Activated B cell treated with CpG ODN at 0.5 μM for 24 hours (primary cell): ENCODE results near the gene DGCR2. TPM values are rescaled to one million over a fixed set of nuclear protein-coding genes. Genes with fewer than 3 reads are reported as not detected.

Experiments
- ATAC-seq: fragments of 200-7000 bp; cut with Tn5 transposase; one replicate; pipeline ENCODE4 v1.10.0; 2021; ENCODE audit warnings: low read depth, mild to moderate bottlenecking, moderate library complexity
- CTCF ChIA-PET: fragments of 350-600 bp; sonication (Branson Sonifier 250); formaldehyde crosslinking; loops from one replicate; lab custom pipeline; 2021; ENCODE audit warnings: antibody characterized with exemption; lab: Charles Lee
- POLR2A ChIA-PET: fragments of 350-600 bp; sonication (Branson Sonifier 250); formaldehyde crosslinking; loops from one replicate; lab custom pipeline; 2021; ENCODE audit warnings: antibody characterized with exemption; lab: Charles Lee
- DNase-seq: peaks from one replicate; pipeline ENCODE4 v3.0.0; 2022
- H3K27ac Mint-ChIP-seq: one replicate; pipeline ENCODE4 v1.8.0; 2020; ENCODE audit warnings: mixed read lengths
- H3K27me3 Mint-ChIP-seq: one replicate; pipeline ENCODE4 v1.8.0; 2021; ENCODE audit warnings: mixed read lengths
- H3K36me3 Mint-ChIP-seq: one replicate; pipeline ENCODE4 v1.8.0; 2021; ENCODE audit warnings: low read depth, mixed read lengths
- H3K4me1 Mint-ChIP-seq: one replicate; pipeline ENCODE4 v1.8.0; 2021; ENCODE audit warnings: mixed read lengths
- H3K4me3 Mint-ChIP-seq: one replicate; pipeline ENCODE4 v1.8.0; 2020; ENCODE audit warnings: mild to moderate bottlenecking, mixed read lengths
- H3K9me3 Mint-ChIP-seq: one replicate; pipeline ENCODE4 v1.8.0; 2020; ENCODE audit warnings: mixed read lengths
- CTCF ChIP-seq: fragments of 200-600 bp; IDR thresholded peaks from one replicate; pipeline ENCODE4 v1.8.0; 2022; ENCODE audit warnings: antibody characterized with exemption, mild to moderate bottlenecking
- intact Hi-C: fragments of 100-400 bp; cut with micrococcal nuclease; formaldehyde crosslinking; loops from one replicate; pipeline ENCODE4 v1.15.1; 2024
- total RNA-seq: library from RNA; stranded (reverse); gene quantifications from 2 replicates; pipeline ENCODE4 v1.2.3, GENCODE V29; 2022

DGCR2 gene
- total RNA-seq, 1 donor from 2014 or later = 33.2 TPM

GRCh38 chr22:19067696-19068348, 54.4 kb downstream of the DGCR2 start:
- ChIA-PET POLR2A (no interaction called here), CTCF (no interaction called here)
- Mint-ChIP-seq H3K4me1 (peaks cover 15% of the 10 kb centered on the region), H3K36me3 (peaks cover 81% of the 10 kb centered on the region), H3K27ac (no peak overlapping the region), H3K4me3 (no peak overlapping the region), H3K27me3 (no peaks in the 10 kb centered on the region), H3K9me3 (no peaks in the 10 kb centered on the region)
- intact Hi-C loops = no loop called here
- DNase-seq (no peak), ATAC-seq (no peak)
- TF ChIP-seq CTCF = no peak

- H3K27ac Mint-ChIP-seq = no peak overlapping the region
- H3K9me3 Mint-ChIP-seq = no peaks in the 10 kb centered on the region
- peaks cover 82% of the 10 kb centered on the region for H3K36me3 Mint-ChIP-seq
- ChIA-PET CTCF (no interaction called here), POLR2A (no interaction called here)
- peaks cover 15% of the 10 kb centered on the region for H3K4me1 Mint-ChIP-seq
- TF ChIP-seq CTCF = no peak
- no peak overlapping the region for H3K4me3 Mint-ChIP-seq
- no peaks in the 10 kb centered on the region for H3K27me3 Mint-ChIP-seq
- intact Hi-C loops = no loop called here
- ATAC-seq = no peak
- DNase-seq = no peak
These were observed 55.5 kb downstream of the DGCR2 start for GRCh38 chr22:19066531-19067271.

DNA sequence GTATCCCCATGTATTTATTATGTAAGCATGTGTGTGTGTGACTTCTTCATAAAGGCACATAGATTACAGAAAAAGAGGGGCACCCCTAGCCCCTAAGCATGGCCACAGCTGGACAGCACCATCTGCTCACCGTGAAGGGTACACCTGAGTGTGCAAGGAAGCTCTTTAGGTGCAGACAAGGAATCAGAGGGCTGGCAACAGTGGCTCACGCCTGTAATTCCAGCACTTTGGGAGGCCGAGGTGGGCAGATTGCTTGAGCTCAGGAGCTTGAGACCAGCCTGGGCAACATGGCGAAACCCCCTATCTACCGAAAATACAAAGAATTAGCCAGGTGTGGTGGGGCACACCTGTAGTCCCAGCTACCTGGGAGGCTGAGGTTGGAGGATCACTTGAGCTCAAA, 56.3 kb downstream of the DGCR2 start:
- CTCF ChIA-PET = no interaction called here
- TF ChIP-seq CTCF = no peak
- Mint-ChIP-seq H3K4me1 (peaks cover 15% of the 10 kb centered on the region), H3K36me3 (peaks cover 81% of the 10 kb centered on the region), H3K27ac (no peak overlapping the region), H3K4me3 (no peak overlapping the region), H3K27me3 (no peaks in the 10 kb centered on the region), H3K9me3 (no peaks in the 10 kb centered on the region)
- POLR2A ChIA-PET = interaction anchor here (0.6 kb wide), 1 partner anchor 863 kb away, joined by 4 read pairs; no protein-coding TSS in a partner anchor
- ATAC-seq (no peak), DNase-seq (no peak)
- intact Hi-C loops = no loop called here

DNA sequence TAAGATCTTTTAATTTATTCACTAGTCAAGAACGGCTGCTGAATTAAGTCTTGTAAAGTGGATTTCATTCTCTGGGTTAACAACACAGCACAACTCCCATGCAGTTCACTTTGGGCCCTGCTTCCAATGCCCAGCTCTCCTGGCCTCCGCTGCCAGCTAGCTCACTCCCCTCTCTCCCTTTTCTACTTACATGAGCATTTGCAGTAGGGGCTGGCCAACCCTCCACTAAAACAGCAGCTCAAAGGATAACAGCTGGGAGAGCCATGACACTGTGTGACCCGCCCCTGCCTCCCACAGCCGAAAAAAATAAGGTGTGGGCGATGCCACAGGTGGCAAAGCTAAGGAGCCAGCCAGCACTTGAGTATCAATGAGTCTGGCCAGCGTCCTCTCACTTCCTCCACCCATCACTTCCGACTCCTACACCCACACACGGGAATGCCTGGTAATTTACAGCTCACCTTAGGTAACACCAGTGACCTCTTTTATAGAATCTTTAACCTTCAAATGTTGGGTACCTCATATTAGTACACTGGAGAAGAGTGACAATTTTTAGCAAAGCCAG, 56.8 kb downstream of the DGCR2 start:
- intact Hi-C loops = no loop called here
- Mint-ChIP-seq H3K36me3 (peaks cover 82% of the 10 kb centered on the region), H3K27ac (no peak overlapping the region), H3K9me3 (no peaks in the 10 kb centered on the region), H3K4me3 (no peak overlapping the region), H3K4me1 (peaks cover 13% of the 10 kb centered on the region), H3K27me3 (no peaks in the 10 kb centered on the region)
- TF ChIP-seq CTCF = no peak
- CTCF ChIA-PET = no interaction called here
- DNase-seq = no peak
- no peak for ATAC-seq
- POLR2A ChIA-PET = interaction anchor here (0.6 kb wide), 1 partner anchor 864 kb away, joined by 4 read pairs; no protein-coding TSS in a partner anchor

- ATAC-seq (no peak), DNase-seq (no peak)
- Mint-ChIP-seq H3K4me3 (no peak overlapping the region), H3K36me3 (peaks cover 84% of the 10 kb centered on the region), H3K27ac (no peak overlapping the region), H3K9me3 (no peaks in the 10 kb centered on the region), H3K27me3 (no peaks in the 10 kb centered on the region), H3K4me1 (peaks cover 12% of the 10 kb centered on the region)
- CTCF ChIA-PET = no interaction called here
- intact Hi-C loops = no loop called here
- no peak for TF ChIP-seq CTCF
- POLR2A ChIA-PET = no interaction called here
These were observed 57.7 kb downstream of the DGCR2 start for GRCh38 chr22:19064354-19065054.
